GM19455 (cell line): ENCODE measurements around the gene MAGI3.

Source experiments
- ATAC-seq: cut with Tn5 transposase; IDR thresholded peaks from one replicate; pipeline ENCODE4 v1.9.1; 2021; ENCODE audit not compliant: unreplicated experiment

MAGI3 gene

GRCh38 chr1:113511269-113511668, 121.0 kb downstream of the MAGI3 start:
- no peak for ATAC-seq

- ATAC-seq = no peak
Observed at GRCh38 chr1:113515498-113515897, 125.2 kb downstream of the MAGI3 start.

GRCh38 chr1:113517346-113517745, 127.0 kb downstream of the MAGI3 start:
- no peak for ATAC-seq

DNA sequence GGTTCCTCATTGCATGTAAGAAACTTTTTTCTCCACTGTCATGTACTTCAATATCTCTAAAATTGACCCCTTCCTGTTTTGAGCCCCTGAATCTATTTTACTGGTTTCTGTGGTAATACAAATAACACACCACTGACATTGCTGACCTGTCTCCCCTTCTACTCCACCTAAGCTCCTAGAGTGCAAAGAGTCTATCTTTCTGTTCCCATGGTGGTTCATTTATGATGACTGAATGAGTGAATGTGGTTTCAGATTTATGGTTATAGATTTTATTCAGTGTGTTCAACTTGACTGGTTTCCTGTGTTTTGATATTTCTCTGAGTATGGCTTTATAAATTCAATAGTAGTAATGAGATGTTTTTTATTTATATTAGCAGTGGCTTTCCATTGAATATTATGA, 127.7 kb downstream of the MAGI3 start:
- ATAC-seq = no peak

- no peak for ATAC-seq
Observed at GRCh38 chr1:113519556-113519955, 129.2 kb downstream of the MAGI3 start.

DNA sequence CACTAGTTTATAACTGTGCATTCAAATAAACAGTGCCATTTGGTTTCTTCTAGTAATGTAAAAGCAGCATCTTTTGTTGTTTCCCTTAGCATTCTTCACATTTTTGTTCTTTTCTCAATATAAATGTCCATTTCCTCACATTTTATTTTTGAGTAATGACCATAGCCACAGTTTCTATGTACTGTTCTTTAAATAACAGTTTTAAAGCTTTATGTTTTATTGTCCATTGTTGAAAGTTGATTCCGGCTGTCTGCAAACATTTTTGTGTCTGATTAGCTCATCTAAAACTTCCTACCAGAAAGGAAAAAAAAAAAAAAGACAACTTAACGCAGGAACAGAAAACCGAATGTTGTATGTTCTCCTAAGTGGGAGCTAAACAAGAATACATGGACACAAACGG, 139.7 kb downstream of the MAGI3 start:
- no peak for ATAC-seq

GRCh38 chr1:113531321-113531720, 141.0 kb downstream of the MAGI3 start:
- ATAC-seq = no peak

GRCh38 chr1:113533061-113533460, 142.7 kb downstream of the MAGI3 start:
- ATAC-seq = no peak

- no peak for ATAC-seq
Observed at GRCh38 chr1:113534130-113534817, 144.0 kb downstream of the MAGI3 start.

- no peak for ATAC-seq
Observed at GRCh38 chr1:113534875-113535274, 144.6 kb downstream of the MAGI3 start.

- no peak for ATAC-seq
Observed at GRCh38 chr1:113536182-113536780, 146.0 kb downstream of the MAGI3 start.

DNA sequence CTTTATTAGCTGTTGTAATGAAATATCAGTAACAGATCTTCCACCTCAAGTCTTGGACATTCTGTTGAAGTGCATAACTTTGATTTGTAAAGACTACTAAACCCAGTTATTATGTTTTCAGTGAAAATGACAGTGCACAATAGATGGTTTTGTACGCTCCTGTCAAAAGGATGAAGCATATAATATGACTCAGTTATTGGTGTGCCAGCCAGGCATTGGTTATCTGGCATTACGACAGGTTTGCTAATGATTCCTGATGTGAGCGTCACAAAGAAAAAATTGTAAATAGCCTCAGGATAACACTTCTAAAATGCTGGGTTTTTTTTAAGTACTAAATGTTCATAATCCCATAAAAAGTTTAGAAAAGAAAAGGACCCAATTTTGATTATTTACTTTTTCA, 147.9 kb downstream of the MAGI3 start:
- no peak for ATAC-seq

GRCh38 chr1:113540335-113540734, 150.0 kb downstream of the MAGI3 start:
- ATAC-seq = no peak

GRCh38 chr1:113541106-113541505, 150.8 kb downstream of the MAGI3 start:
- no peak for ATAC-seq

DNA sequence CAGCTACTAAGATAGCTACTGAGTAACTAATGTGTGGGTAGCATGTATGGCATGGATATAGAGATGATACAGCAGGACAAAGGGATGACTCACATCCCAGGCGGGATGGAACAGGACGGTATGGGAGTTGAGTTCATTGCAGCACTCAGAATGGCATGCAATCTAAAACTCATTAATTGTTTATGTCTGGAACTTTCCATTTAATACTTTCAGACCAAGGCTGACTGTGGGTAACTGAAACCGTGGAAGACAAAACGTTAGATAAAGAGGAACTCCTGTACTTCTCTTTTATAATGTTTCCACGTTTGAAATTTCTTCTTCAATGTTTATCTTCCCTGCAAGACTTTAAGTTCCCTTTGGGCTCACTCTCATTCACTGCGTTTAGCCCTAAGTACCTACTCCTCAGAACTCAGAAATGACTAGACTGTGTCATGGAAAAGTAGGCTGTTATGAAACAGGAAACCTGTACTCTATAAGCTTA, 151.9 kb downstream of the MAGI3 start:
- ATAC-seq = no peak

GRCh38 chr1:113543110-113543509, 152.8 kb downstream of the MAGI3 start:
- no peak for ATAC-seq

DNA sequence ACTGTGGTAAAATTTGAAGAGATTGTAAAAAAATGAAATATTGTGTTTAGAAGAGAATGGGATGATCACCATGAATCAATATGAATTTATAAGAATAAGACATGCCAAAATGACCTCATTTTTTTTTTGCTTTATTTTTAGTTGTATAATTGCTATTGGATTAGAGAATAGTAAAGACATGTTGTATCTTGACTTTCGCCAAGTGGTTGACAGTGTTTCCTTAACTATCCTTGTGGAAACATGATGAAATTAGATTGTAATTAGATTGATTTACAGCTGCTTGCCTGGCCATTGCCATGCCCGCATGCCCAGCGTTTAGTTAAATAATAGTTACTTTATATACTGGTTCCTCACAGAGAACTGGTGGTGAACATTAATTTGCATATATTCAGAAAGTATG, 154.9 kb downstream of the MAGI3 start:
- no peak for ATAC-seq

DNA sequence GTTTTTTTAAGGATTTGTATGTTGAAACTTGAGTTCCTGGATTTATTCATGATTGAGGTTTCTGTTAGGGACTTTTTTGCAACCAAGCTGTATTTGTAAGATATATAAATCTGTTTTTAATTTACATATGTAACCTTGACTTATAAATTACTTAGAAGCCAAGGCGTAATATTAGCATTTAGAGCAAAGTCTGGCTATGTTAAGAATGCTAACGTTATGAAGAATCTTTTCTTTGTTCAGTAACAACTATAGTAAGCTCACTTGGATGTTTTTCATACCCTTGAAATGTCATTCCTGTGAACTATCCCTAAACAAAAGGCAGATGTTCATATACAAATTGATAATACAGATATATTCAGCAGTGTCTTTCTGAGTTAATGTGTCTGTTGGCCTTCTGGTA, 155.3 kb downstream of the MAGI3 start:
- ATAC-seq = no peak

GRCh38 chr1:113551728-113552127, 161.4 kb downstream of the MAGI3 start:
- no peak for ATAC-seq

- no peak for ATAC-seq
Observed at GRCh38 chr1:113552244-113552643, 161.9 kb downstream of the MAGI3 start.

- ATAC-seq = no peak
Observed at GRCh38 chr1:113557187-113557586, 166.9 kb downstream of the MAGI3 start.

DNA sequence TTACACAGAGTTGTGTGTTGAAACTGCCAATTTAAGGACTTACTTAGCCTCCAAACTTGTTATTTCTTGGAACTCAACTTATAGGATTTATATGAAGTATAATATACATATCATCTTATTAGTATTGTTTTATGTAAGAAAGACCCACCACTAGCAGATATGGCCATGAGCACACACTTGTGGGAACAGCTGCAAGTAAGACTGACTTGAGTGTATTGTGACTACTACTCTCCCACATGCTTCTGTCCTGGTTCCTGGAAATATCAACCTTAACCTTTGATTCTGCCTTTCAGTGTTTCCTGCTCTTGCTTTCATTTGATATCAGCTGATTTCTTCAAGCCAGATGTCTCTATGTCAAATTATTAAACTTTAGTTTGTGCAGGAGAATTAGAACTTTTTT, 175.3 kb downstream of the MAGI3 start:
- ATAC-seq = no peak

DNA sequence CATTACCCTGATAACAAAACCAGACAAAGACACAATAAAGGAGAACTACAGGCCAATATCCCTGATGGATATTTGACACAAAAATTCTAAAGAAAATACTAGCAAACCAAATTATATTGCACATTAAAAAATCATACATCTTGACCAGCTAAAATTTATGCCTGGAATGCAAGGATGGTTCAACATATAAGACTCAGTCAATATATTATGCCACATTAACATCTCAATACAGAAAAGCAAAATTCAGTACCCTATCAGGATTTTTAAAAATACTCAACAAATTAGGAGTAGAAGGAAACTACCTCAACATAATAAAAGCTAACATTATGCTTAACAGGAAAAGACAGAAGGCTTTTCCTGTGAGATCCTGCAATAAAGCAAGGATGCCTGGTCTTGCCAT, 177.1 kb downstream of the MAGI3 start:
- no peak for ATAC-seq
